HepG2 (cell line): ENCODE data around the gene DHRS1. TPM values are rescaled to one million over a fixed set of nuclear protein-coding genes. Genes with fewer than 3 reads are reported as not detected.

ENCODE experiments used
- ELF1 ChIP-seq: sonication (generic); formaldehyde crosslinking; IDR thresholded peaks from 2 replicates; pipeline ENCODE4 v1.4.0; 2020; ENCODE audit warnings: missing genetic modification reagents
- GZF1 ChIP-seq: sonication (generic); formaldehyde crosslinking; IDR thresholded peaks from 2 replicates; pipeline ENCODE4 v1.5.1; 2020; ENCODE audit warnings: mild to moderate bottlenecking, missing genetic modification reagents
- HES4 ChIP-seq: sonication (generic); formaldehyde crosslinking; IDR thresholded peaks from 2 replicates; pipeline ENCODE4 v1.9.0; 2021; ENCODE audit warnings: mild to moderate bottlenecking, missing genetic modification reagents, borderline replicate concordance
- KAT2B ChIP-seq: fragments of 150-350 bp; IDR thresholded peaks from 2 replicates; pipeline ENCODE4 v1.6.1; 2014; ENCODE audit warnings: low read depth, low read length, borderline replicate concordance
- KDM4B ChIP-seq: sonication (generic); formaldehyde crosslinking; IDR thresholded peaks from 2 replicates; pipeline ENCODE4 v1.4.0; 2020; ENCODE audit warnings: missing genetic modification reagents
- PCBP1 ChIP-seq: fragments of 200-400 bp; formaldehyde crosslinking; IDR thresholded peaks from 2 replicates; pipeline ENCODE4 v1.6.1; 2017; ENCODE audit warnings: mild to moderate bottlenecking, low read depth, low read length, borderline replicate concordance
- SNAPC4 ChIP-seq: sonication (generic); formaldehyde crosslinking; IDR thresholded peaks from 2 replicates; pipeline ENCODE4 v1.4.0; 2020; ENCODE audit warnings: mild to moderate bottlenecking, missing genetic modification reagents
- TP53 ChIP-seq: sonication (generic); formaldehyde crosslinking; conservative IDR thresholded peaks from 2 replicates; pipeline ENCODE4 v1.4.0; 2020; ENCODE audit warnings: missing genetic modification reagents
- ZNF746 ChIP-seq: sonication (generic); formaldehyde crosslinking; IDR thresholded peaks from 2 replicates; pipeline ENCODE4 v1.8.0; 2022; ENCODE audit warnings: mild to moderate bottlenecking, missing genetic modification reagents
- ZNF775 ChIP-seq: sonication (generic); formaldehyde crosslinking; IDR thresholded peaks from 2 replicates; pipeline ENCODE4 v1.4.0; 2020; ENCODE audit warnings: missing genetic modification reagents, mild to moderate bottlenecking, moderate library complexity, borderline replicate concordance
- polyA plus RNA-seq, 8 experiments: library from polyadenylated mRNA; depleted of rRNA in 3 of 8; stranded (reverse) in 7 of 8; unstranded in 1 of 8; fragments of >200 nt; fragmentation: Illumina TruSeq in 4 of 8; extraction: Trizol in 4 of 8; gene quantifications; 2 replicates each; pipeline versions ENCODE4 v1.2.1 to v1.2.3, GENCODE V29; 2011 to 2016; ENCODE audit warnings: low read depth in 4 of 8, missing spikeins in 1 of 8, mixed read lengths in 1 of 8; ENCODE audit not compliant: insufficient read depth in 1 of 8
- total RNA-seq, 5 experiments: library from RNA; depleted of rRNA; stranded (reverse); fragments of >200 nt; fragmentation: Illumina TruSeq; extraction: Trizol; gene quantifications; 2 replicates each; pipeline ENCODE4 v1.2.3, GENCODE V29; 2016; ENCODE audit warnings: low read depth in 1 of 5
- TF ChIP-seq, protein P1 (sequence below): sonication (generic); formaldehyde crosslinking; IDR thresholded peaks from 2 replicates; pipeline ENCODE4 v1.5.1; 2020; ENCODE audit warnings: missing genetic modification reagents, mild to moderate bottlenecking, borderline replicate concordance
- TF ChIP-seq, protein P2 (sequence below): sonication (generic); formaldehyde crosslinking; conservative IDR thresholded peaks from 2 replicates; pipeline ENCODE4 v1.4.0; 2020; ENCODE audit warnings: missing genetic modification reagents
- TF ChIP-seq, protein P3 (sequence below): sonication (generic); formaldehyde crosslinking; IDR thresholded peaks from 2 replicates; pipeline ENCODE4 v1.4.0; 2020; ENCODE audit warnings: mild to moderate bottlenecking, missing genetic modification reagents, borderline replicate concordance

The DHRS1 gene
- total and polyA plus RNA-seq, 2 of the 13 experiments (the other 11 are each of a cell fraction or from before 2014, with no cell fraction given) = 49.8 to 60.8 TPM

DNA sequence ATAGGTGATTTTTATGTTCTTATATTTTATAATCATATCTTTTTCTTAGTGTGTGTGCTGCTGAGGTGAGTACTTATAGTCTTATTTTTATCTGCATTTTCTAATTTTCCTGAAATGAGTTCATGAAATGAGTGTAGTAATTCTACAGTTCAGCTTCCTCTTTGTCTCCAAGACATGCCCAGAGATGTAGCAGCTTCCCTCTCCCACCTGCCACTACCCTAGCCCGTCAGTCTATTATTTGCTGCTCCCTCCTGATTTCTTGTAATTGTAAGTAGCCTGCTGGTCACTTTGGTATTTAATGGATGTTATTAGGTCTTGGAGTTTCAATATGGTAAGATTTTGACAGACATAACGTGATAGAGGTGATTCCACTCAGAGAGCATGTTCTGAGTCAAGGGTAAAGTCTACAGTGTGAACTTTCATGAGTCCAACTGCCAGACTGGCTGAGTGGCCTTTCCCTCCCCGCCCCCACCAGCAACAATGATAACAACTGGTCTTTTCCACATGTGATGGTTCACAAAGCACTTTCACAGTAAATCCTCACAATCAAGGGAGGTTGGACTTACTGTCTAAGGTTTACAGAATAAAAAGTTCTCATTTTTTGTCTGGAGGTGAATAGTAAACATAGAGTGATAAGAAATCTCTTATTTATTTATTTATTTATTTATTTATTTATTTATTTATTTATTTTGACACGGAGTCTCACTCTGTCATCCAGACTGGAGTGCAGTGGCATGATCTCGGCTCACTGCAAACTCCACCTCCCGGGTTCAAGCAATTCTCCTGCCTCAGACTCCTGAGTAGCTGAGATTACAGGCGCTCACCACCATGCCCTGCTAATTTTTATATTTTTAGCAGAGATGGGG, 44.4 kb upstream of the DHRS1 start (continued):
- TF ChIP-seq, protein P1, sequence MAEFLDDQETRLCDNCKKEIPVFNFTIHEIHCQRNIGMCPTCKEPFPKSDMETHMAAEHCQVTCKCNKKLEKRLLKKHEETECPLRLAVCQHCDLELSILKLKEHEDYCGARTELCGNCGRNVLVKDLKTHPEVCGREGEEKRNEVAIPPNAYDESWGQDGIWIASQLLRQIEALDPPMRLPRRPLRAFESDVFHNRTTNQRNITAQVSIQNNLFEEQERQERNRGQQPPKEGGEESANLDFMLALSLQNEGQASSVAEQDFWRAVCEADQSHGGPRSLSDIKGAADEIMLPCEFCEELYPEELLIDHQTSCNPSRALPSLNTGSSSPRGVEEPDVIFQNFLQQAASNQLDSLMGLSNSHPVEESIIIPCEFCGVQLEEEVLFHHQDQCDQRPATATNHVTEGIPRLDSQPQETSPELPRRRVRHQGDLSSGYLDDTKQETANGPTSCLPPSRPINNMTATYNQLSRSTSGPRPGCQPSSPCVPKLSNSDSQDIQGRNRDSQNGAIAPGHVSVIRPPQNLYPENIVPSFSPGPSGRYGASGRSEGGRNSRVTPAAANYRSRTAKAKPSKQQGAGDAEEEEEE (CRISPR knock-in tag) = 0 out of 2 replicates have a peak, but pooled peaks have one; percentile 67
- TF ChIP-seq SNAPC4 (CRISPR knock-in tag) (no peak), TP53 (CRISPR knock-in tag) (no peak), KAT2B (no peak), PCBP1 (no peak), HES4 (CRISPR knock-in tag) (no peak), KDM4B (CRISPR knock-in tag) (no peak), ELF1 (CRISPR knock-in tag) (no peak), ZNF775 (CRISPR knock-in tag) (no peak), GZF1 (CRISPR knock-in tag) (no peak), ZNF746 (CRISPR knock-in tag) (no peak)
- TF ChIP-seq, protein P2, sequence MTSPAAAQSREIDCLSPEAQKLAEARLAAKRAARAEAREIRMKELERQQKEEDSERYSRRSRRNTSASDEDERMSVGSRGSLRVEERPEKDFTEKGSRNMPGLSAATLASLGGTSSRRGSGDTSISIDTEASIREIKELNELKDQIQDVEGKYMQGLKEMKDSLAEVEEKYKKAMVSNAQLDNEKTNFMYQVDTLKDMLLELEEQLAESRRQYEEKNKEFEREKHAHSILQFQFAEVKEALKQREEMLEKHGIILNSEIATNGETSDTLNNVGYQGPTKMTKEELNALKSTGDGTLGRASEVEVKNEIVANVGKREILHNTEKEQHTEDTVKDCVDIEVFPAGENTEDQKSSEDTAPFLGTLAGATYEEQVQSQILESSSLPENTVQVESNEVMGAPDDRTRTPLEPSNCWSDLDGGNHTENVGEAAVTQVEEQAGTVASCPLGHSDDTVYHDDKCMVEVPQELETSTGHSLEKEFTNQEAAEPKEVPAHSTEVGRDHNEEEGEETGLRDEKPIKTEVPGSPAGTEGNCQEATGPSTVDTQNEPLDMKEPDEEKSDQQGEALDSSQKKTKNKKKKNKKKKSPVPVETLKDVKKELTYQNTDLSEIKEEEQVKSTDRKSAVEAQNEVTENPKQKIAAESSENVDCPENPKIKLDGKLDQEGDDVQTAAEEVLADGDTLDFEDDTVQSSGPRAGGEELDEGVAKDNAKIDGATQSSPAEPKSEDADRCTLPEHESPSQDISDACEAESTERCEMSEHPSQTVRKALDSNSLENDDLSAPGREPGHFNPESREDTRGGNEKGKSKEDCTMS (CRISPR knock-in tag) = no peak
- TF ChIP-seq, protein P3, sequence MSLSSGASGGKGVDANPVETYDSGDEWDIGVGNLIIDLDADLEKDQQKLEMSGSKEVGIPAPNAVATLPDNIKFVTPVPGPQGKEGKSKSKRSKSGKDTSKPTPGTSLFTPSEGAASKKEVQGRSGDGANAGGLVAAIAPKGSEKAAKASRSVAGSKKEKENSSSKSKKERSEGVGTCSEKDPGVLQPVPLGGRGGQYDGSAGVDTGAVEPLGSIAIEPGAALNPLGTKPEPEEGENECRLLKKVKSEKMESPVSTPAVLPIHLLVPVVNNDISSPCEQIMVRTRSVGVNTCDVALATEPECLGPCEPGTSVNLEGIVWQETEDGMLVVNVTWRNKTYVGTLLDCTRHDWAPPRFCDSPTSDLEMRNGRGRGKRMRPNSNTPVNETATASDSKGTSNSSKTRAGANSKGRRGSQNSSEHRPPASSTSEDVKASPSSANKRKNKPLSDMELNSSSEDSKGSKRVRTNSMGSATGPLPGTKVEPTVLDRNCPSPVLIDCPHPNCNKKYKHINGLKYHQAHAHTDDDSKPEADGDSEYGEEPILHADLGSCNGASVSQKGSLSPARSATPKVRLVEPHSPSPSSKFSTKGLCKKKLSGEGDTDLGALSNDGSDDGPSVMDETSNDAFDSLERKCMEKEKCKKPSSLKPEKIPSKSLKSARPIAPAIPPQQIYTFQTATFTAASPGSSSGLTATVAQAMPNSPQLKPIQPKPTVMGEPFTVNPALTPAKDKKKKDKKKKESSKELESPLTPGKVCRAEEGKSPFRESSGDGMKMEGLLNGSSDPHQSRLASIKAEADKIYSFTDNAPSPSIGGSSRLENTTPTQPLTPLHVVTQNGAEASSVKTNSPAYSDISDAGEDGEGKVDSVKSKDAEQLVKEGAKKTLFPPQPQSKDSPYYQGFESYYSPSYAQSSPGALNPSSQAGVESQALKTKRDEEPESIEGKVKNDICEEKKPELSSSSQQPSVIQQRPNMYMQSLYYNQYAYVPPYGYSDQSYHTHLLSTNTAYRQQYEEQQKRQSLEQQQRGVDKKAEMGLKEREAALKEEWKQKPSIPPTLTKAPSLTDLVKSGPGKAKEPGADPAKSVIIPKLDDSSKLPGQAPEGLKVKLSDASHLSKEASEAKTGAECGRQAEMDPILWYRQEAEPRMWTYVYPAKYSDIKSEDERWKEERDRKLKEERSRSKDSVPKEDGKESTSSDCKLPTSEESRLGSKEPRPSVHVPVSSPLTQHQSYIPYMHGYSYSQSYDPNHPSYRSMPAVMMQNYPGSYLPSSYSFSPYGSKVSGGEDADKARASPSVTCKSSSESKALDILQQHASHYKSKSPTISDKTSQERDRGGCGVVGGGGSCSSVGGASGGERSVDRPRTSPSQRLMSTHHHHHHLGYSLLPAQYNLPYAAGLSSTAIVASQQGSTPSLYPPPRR (CRISPR knock-in tag) = no peak
